Neutrophil (primary cell): Measurements from ENCODE around the gene OVCH2.

Experiments
- H3K27ac ChIP-seq: fragments of 200-600 bp; sonication (generic); 2 replicates; pipeline ENCODE4 v1.5.1; 2016; ENCODE audit warnings: mild to moderate bottlenecking, moderate library complexity
- H3K27me3 ChIP-seq: fragments of 200-600 bp; sonication (generic); 2 replicates; pipeline ENCODE4 v1.6.0; 2016; ENCODE audit warnings: mild to moderate bottlenecking
- H3K36me3 ChIP-seq: fragments of 200-600 bp; sonication (generic); 2 replicates; pipeline ENCODE4 v1.5.1; 2017
- H3K4me1 ChIP-seq, 2 experiments: fragments of 200-600 bp in 1 of 2; sonication (generic) in 1 of 2; 1 replicate in 1 of 2; 2 replicates in 1 of 2; pipeline versions ENCODE4 v1.5.1 to v1.6.1; 2013 to 2016; ENCODE audit warnings: low read depth in 1 of 2, low read length in 1 of 2, mild to moderate bottlenecking in 1 of 2, moderate library complexity in 1 of 2; ENCODE audit not compliant: control insufficient read depth in 1 of 2, insufficient read depth in 1 of 2
- H3K4me3 ChIP-seq, 2 experiments: fragments of 200-600 bp in 1 of 2; sonication (generic) in 1 of 2; 1 replicate in 1 of 2; 2 replicates in 1 of 2; pipeline ENCODE4 v1.5.1; 2013 to 2016; ENCODE audit warnings: low read depth in 1 of 2, low read length in 1 of 2, mild to moderate bottlenecking in 1 of 2, moderate library complexity in 1 of 2
- H3K9me3 ChIP-seq: fragments of 200-600 bp; sonication (generic); 2 replicates; pipeline ENCODE4 v1.5.1; 2016
- CTCF ChIP-seq: fragments of 200-600 bp; sonication (generic); IDR thresholded peaks from 2 replicates; pipeline ENCODE4 v1.5.1; 2016; ENCODE audit warnings: antibody characterized with exemption

OVCH2 gene

GRCh38 chr11:7670641-7671040, 35.6 kb downstream of the OVCH2 start:
- no peak for TF ChIP-seq CTCF
- peaks cover 0 to 40% of the 10 kb centered on the region in 2 experiments for H3K4me1 ChIP-seq

GRCh38 chr11:7668911-7669310, 37.4 kb downstream of the OVCH2 start:
- peaks cover 0 to 39% of the 10 kb centered on the region in 2 experiments for H3K4me1 ChIP-seq
- no peak for TF ChIP-seq CTCF
- H3K36me3 ChIP-seq = no peaks in the 10 kb centered on the region
- no peak overlapping the region for H3K27ac ChIP-seq
- no peak overlapping the region for H3K4me3 ChIP-seq
- peaks cover 35% of the 10 kb centered on the region for H3K27me3 ChIP-seq
- H3K9me3 ChIP-seq = no peaks in the 10 kb centered on the region

More at GRCh38 chr11:7670641-7671040, 35.6 kb downstream of the OVCH2 start:
- Histone ChIP-seq H3K27ac (peak overlapping the region; percentile 57), H3K36me3 (no peaks in the 10 kb centered on the region), H3K4me3 (no peak overlapping the region), H3K27me3 (peaks cover 53% of the 10 kb centered on the region), H3K9me3 (no peaks in the 10 kb centered on the region)

GRCh38 chr11:7668464-7668863, 37.8 kb downstream of the OVCH2 start:
- no peak overlapping the region for H3K27ac ChIP-seq
- peaks cover 0 to 34% of the 10 kb centered on the region in 2 experiments for H3K4me1 ChIP-seq
- H3K36me3 ChIP-seq = no peaks in the 10 kb centered on the region
- TF ChIP-seq CTCF = no peak
- H3K4me3 ChIP-seq = no peak overlapping the region
- no peaks in the 10 kb centered on the region for H3K9me3 ChIP-seq
- peaks cover 31% of the 10 kb centered on the region for H3K27me3 ChIP-seq

- Histone ChIP-seq H3K36me3 (no peaks in the 10 kb centered on the region), H3K4me1 (peaks cover 0 to 26% of the 10 kb centered on the region in 2 experiments), H3K27me3 (peaks cover 21% of the 10 kb centered on the region), H3K4me3 (no peak overlapping the region), H3K9me3 (no peaks in the 10 kb centered on the region), H3K27ac (no peak overlapping the region)
- TF ChIP-seq CTCF = no peak
These were observed 38.8 kb downstream of the OVCH2 start for GRCh38 chr11:7667460-7667859.

GRCh38 chr11:7666292-7666866, 39.9 kb downstream of the OVCH2 start:
- Histone ChIP-seq H3K4me1 (peaks cover 0 to 21% of the 10 kb centered on the region in 2 experiments), H3K27ac (no peak overlapping the region), H3K9me3 (no peaks in the 10 kb centered on the region), H3K27me3 (peaks cover 10% of the 10 kb centered on the region), H3K36me3 (no peaks in the 10 kb centered on the region), H3K4me3 (no peak overlapping the region)
- no peak for TF ChIP-seq CTCF
